Measurements from ENCODE around the gene CDK13.
"Not testable (repeated sequence)": the region's sequence is repeated elsewhere in the genome, so short reads cannot be mapped to it uniquely, and the experiment has no call there.

The CDK13 gene

DNA sequence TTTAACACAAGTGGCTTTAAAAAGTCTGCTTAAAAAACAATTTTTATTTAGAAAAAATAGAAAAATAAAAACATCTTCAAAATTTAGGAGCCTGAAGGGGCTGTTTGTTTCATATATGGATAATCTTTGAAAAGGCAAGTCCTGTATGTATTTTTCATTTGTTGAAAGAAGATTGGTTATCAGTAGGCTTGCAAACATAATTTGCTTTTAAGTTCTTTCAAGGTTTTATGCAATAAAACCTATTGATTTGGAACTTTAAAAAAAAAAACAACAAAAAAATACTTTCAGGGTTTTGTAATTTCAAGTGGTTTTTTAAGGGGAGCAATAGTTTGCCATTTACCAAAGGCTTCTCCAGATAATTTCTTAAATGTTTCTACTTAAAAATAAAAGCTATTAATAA lies 148.8 kb downstream of the CDK13 start:
- no peak for DNase-seq (ENCODE audit: low read depth)

DNA sequence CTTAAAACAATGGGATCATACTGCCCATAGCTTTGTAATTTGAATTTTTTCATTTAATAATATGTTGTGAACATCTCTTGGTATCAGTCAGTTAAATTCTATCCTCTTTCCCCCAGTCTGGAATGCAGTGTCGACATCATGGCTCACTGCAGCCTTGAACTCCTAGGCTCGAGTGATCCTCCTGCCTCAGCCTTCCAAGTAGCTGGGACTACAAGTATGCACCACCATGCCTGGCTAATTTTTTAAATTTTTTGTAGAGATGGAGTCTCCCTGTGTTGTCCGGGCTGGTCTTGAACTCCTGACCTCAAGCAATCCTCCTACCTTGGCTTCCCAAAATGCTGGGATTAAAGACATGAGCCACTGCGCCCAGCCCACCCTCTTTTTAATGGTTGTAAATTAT lies 149.8 kb downstream of the CDK13 start:
- DNase-seq (ENCODE audit: low read depth) = no peak

DNA sequence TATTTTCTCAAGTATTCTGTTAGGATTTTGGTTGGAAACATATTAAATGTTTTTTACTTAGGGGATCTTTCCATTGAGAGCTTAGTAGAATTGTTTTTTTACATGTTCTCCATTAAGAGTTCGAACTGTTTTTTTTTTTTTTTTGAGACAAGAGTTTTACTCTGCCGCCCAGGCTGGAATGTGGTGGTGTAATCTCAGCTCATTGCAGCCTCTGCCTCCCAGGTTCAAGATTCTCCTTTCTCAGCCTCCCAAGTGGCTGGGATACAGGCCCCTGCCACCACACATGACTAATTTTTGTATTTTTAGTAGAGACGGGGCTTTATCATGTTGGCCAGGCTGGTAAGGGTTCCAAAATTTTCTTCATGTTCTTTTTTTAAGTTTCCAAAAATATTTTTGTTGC lies 151.1 kb downstream of the CDK13 start:
- peak; percentile 21 for DNase-seq (ENCODE audit: low read depth)

DNA sequence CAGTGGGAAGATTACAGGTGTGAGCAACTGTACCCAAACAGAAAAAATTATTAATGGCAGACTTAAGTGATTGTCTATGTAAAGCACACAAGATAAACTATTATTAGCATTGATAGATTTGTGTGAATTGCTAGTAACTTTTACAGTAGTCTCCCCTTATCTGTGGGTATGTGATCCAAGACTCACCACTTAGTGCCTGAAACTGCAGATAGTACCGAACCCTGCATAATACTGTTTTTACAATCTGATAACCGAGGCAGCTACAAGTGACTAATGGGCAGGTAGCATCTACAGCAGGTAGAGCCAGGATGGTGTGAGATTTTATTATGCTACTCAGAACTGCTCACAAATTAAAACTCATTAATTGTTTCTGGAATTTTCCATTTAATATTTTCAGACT lies 152.8 kb downstream of the CDK13 start:
- no peak for DNase-seq (ENCODE audit: low read depth)

DNA sequence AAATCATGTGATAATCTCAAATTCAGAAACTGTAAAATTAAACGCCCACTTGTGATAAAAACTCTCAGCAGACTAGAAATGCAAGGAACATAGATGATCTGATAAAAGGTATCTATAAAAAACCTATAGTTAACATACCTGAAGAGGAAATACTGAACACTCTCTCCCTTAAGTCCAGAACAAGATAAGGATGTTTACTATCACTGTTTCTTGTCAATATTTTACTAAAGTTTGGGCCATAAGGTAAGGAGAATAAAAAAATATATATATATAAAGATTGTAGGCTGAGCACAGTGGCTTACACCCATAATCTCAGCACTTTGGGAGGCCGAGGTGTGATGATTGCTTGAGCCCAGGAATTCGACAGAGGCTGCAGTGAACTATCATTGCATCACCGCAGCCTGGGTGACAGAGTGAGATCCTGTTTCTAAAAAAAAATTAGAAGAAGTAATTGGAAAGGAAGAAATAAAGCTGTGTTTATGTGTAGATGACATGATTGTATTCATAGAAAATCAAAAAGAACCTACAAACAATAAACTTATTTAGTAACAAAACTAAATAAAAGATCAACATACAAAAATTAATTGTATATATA lies 155.9 kb downstream of the CDK13 start:
- DNase-seq (ENCODE audit: low read depth) = peak; percentile 20

DNA sequence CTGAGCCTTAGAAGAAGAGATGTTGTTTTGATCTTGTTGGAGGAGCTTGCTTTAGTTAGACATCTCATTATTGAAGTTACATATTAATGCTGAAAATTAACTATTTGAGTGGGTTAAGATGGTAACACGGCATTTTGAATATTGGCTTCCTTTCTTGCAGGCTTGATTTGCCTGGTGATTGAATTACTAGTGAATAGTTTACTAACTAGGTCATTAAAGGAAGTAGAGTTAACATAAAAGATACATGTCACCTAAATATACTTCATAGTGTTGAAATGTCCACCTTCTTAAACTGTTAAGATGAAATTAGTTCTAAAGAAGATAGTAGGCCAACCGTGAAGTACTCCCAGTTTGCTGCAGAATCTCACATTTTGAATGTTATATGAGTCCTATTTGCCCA lies 165.9 kb downstream of the CDK13 start:
- no peak for DNase-seq (ENCODE audit: low read depth)

DNA sequence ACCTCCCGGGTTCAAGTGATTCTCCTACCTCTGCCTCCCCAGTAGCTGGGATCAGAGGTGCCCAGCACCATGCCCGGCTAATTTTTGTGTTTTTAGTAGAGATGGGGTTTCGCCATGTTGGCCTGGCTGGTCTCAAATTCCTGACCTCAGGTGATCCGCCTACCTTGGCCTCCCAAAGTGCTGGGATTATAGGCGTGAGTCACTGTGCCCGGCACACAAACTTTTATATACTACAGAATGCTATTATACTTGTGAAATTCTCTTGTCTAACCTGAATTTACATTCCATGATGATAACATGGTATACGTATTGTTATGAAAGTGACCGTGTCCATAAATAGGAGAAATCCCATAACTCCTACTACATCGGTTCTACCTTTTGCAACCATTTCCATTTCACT lies 167.1 kb downstream of the CDK13 start:
- DNase-seq (ENCODE audit: low read depth) = peak; percentile 33

DNA sequence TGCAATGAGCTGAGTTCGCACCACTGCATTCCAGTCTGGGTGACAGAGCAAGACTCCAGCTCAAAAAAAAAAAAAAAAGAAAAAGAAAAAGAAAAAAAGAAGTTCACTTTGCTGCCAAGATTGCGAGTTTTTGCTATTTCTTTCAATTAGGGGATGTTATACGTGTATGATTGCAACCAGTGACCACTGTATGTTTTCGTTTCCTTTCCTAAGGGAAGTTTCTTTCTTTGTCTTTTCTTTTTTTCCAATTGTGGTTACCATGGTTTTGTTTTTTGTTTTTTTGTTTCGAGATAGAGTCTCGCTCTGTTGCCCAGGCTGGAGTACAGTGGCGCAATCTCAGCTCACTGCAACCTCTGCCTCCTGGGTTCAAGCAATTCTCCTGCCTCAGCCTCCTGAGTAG lies 168.1 kb downstream of the CDK13 start:
- DNase-seq (ENCODE audit: low read depth) = not testable (repeated sequence)

DNA sequence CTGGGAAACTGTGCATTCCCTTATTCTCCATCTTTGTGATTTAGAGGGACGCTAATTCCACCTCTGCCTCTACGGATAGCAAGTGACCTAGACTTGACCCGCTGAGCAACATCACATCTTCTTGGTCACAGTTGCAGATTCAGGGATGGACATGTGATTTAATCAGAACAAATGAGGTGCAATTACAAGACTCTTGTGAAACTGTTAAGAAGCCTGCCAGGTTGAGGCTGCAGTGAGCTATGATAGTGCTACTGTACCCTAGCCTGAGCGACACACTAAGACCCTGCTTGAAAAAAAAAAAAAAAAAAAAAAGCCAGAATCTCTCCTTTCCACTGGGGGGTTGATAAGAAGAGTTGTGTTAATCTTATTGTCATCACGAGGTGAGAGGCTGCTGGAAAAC lies 170.0 kb downstream of the CDK13 start:
- DNase-seq (ENCODE audit: low read depth) = no peak

DNA sequence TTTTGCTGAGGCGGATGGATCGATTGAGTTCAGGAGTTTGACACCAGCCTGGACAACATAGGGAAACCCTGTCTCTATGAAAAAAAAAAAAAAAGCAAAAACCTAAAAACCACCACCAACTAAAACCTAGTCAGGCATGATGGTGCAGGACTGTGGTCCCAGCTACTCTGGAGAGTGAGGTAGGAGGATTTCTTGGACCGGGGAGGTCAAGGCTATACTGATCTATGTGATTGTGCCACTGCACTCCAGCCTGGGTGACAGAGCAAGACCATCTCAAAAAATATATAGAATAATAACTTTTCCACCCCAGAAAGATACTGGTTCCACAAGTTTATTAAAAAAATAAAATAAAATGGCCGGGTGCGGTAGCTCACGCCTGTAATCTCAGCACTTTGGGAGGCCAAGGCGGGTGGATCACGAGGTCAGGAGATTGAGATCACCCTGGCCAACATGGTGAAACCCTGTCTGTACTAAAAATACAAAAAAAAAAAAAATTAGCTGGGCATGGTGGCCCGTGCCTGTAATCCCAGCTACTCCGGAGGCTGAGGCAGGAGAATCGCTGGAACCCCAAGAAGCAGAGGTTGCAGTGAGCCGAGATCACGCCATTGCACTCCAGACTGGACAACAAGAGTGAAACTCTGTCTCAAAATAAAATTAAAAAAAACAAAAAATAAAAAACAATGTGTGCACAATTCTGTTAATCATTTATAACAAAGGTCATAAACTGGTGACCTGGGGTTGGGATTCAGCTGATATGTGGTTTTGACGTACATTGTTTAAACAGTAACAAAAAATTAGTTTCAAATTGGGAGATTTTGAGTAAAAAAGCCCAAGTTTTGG lies 172.3 kb downstream of the CDK13 start:
- not testable (repeated sequence) for DNase-seq (ENCODE audit: low read depth)

DNA sequence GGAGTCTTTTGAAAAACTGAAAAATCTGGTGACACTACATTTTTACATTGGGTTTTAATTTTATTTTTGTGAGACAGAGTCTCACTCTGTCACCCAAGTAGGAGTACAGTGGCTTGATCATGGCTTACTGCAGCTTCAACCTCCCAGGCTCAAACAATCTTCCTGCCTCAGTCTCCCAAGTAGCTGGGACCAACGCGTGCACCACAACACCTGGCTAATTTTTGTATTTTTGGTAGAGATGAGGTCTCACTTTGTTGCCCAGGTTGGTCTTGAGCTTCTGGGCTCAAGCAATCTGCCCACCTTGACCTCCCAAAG lies 172.8 kb downstream of the CDK13 start:
- DNase-seq (ENCODE audit: low read depth) = no peak

DNA sequence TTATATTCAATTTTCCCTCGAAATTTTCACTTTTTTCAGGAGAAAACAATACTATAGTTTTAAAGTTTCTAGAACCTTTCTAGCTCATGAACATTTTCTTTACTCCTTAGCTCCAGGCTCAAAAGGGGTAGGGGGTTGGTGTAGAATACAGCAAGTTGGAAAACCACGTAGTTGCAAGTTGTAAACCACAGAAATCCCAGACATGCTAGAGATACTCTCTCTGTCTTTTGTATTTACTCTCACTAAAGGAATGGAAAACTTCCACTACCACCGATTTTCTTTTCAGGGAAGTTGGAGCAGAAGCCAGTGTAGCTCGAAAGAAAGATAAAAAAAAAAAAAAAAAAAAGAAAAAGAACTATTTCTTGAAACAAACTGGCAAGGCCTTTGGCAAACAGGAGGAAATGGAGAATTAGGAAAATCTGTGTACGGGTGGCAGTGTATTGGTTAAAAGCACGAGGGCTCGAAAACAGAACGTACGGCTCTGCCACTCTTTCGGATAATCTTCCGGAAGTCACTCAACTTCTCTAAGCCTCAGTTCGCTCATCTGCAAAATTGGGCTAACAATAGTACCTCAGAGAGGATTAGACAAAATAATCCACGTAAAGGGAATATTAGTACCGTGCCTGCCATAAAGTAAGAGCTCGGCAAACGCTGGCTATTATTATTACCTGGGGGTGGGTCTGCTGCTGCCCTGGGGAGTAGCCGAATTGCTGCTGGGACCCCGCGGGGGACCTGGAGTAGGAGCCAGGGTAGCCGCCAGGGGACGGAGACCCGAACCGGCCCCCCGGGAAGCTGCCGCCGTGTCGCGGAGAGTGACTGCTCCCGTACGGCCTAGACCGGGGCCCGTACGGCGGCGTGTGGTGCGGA lies 183.7 kb downstream of the CDK13 start:
- DNase-seq (ENCODE audit: low read depth) = peak; percentile 35

DNA sequence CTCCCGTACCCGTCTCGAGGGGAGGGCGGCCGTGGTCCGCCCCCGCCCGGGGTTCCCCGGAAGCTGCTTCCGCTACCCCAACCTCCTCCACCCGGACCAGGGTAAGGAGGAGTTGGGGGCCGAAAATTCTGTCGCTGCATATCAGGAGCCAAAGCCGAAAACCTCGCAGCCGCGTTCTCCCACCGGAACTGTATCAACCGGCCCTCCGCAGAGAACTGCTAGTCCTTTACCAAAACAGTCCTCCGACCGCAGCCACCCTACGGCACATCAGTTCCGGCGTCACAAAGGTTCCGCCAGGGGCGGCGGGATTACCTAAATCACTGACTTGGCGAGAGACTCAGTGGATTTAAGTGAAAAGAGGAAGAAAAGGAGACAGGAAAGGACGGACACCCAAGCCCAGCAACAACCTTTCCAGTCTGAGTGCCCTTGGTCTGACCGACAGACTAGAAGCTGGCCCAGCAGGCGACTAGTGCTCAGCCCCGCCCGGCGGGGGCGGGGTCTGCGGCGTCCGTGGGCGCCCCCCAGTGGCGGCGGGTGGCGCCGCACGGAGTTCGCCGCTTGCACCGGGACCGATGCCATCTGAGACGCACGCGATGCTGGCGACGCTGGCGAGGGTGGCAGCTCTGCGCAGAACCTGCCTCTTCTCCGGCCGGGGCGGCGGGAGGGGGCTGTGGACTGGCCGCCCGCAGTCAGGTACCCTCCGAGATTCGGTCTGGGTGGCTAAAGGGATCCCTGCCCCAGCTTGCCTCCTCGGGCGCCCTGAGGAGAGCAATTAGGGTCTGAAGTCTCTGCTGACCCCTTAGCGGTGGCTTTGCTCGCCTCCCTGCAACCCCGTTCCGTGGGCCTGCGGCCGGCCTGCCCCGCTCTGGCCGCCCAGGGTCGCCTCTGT lies 184.6 kb downstream of the CDK13 start, which contains the start of the genes MPLKIP and SUGCT:
MPLKIP (minus strand) TSS at position 195 of the 889 bp plus-strand sequence; CDS start at position 140, 55 bp downstream.
SUGCT (plus strand) TSS at position 578 of the 889 bp plus-strand sequence.
- peak; percentile 82 for DNase-seq (ENCODE audit: low read depth)

DNA sequence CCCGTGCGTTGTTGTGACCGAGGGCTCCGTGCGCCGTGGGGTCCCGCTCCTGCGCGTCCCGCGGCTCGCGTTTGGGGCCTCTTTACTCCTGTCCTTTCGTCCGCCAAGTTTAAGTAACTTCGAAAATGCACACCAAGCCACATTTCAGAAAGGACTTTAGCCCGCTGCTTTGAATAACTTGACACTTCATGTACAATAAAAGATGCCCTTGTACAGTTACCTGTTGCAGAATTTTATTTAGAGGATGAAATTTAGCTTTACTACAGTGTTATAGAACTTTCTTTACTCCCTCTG lies 185.2 kb downstream of the CDK13 start:
- DNase-seq (ENCODE audit: low read depth) = peak; percentile 8

DNA sequence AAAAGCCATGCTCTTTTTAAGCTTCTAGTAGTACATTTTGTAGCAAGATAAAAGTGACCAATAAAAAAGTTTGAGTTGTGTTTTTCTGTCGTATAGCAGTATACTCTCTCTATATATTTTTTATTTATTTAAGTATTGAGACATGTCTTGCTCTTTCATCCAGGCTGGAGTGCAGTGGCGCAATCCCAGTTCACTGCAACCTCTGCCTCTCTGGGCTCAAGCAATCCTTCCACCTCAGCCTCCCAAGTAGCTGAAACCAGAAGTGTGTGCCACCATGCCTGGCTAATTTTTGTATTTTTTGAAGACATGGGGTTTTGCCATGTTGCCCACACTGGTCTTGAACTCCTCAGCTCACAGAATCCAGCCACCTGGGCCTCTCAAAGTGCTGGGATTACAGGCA lies 187.5 kb downstream of the CDK13 start:
- no peak for DNase-seq (ENCODE audit: low read depth)

DNA sequence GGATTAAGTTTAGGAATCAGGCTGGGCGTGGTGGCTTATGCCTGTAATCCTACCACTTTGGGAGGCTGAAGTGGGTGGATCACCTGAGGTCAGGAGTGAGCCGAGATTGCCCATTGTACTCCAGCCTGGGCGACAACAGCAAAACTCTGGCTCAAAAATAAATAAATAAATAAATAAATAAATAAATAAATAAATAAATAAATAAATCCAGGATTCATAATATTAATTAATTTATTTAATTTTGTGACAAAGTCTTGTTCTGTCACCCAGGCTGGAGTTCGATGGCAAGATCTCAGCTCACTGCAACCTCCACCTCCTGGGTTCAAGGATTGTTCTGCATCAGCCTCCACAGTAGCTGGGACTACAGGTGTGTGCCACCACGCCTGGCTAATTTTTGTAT lies 188.9 kb downstream of the CDK13 start:
- DNase-seq (ENCODE audit: low read depth) = no peak

DNA sequence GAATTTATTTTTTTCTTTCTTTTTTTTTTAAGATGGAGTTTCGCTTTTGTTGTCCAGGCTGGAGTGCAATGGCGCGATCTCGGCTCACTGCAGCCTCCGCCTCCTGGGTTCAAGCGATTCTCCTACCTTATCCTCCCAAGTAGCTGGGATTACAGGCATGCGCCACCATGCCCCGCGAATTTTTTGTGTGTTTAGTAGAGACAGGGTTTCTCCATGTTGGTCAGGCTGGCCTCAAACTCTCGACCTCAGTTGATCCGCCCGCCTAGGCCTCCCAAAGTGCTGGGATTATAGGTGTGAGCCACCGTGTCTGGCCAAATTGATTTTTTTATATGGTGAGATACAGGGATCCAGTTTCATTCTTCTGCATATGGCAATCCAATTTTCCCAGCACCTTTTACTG lies 189.8 kb downstream of the CDK13 start:
- DNase-seq (ENCODE audit: low read depth) = not testable (repeated sequence)

DNA sequence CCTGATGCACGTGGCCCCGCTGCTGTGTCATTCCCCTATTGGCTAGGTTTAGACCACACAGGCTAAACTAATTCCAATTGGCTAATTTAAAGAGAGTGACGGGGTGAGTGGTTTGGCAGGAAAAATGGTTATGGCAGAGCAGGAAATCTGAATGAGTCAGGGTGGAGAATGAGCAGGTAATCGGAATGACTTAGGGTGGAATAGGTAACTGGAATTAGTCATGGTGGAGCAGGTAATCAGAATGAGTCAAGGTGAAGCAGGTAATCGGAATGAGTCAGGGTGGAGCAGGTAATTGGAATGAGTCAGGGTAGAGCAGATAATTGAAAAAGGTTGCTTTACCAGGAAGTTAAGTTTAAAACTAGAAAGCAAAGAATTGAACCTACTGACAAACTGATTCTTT lies 191.9 kb downstream of the CDK13 start:
- DNase-seq (ENCODE audit: low read depth) = not testable (repeated sequence)

DNA sequence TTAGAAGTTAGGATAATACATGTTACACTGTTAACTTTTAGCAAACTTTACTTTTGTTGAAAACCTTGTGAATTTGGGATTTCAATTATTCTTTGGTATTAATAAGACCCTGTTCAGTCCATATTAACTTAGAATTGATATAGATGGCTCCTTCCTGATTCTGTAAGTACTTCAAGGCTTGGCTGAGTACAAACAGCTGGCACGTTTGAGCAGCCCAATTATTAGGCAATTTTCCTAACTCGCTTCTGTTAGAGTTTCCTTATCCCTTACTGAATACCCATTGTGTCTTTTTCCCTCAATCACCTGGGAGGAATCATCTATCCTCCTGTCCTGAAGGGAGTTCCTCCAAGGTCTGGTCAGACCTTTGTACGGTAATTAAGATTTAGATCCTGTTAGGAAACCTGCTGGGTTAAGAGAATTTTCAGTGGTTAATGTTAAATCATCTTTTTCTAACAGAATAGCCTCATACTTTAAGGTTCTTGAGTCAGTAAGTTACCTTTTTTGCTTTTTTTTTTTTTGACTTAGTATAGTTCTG lies 195.6 kb downstream of the CDK13 start:
- DNase-seq (ENCODE audit: low read depth) = not testable (repeated sequence)

DNA sequence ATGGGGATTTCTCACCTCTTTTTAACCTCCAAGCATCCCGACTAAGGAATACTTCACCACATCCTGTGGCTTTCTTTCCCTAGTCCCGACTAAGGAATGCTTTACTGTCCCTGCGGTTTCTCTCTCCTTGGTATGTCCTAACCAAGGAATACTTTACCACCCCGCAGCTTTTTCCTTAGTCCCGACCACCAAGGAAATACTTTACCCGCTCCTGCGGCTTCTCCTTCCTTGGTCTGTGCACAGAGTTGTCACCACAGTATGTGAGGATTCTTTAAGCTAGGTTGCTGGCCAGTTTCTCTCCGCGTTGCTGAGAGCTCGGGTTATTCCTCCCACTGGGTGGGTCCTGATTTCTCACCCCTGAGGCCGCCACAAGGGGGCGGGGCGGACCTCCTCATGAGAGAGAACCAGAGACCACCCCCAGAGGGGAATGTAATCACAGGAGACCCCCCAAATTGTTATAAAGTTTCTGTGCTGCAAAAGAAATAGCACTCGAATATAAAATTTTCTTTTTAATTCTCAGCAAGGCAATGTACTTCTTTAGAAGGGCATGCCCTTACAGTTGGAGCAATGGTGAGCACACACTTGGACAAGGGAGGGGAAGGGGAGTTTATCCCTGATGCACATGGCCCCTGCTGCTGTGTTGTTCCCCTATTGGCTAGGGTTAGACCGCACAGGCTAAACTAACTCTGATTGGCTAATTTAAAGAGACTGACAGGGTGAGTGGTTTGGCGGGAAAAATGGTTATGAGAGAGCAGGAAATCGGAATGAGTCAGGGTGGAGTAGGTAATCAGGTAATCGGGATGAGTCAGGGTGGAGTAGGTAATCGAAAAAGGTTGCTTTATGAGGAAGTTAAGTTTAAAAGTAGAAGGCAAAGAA lies 197.6 kb downstream of the CDK13 start:
- DNase-seq (ENCODE audit: low read depth) = no peak

DNA sequence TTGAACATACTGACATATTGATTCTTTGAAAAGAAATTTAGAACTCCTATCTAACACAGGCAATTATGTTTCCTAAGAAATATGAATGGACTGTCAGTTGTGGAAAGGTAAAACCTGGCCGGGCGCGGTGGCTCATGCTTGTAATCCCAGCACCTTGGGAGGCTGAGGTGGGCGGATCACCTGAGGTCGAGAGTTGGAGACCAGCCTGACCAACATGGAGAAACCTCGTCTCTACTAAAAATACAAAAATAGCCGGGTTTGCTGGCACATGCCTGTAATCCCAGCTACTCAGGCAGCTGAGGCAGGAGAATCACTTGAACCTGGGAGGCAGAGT lies 198.2 kb downstream of the CDK13 start:
- DNase-seq (ENCODE audit: low read depth) = not testable (repeated sequence)

Data from iris pigment epithelial cell (primary cell).